Measurements from ENCODE around the gene DCLRE1C.

DCLRE1C gene

GRCh38 chr10:14906765-14907164 is 47.1 kb downstream of the DCLRE1C start:
- DNase-seq (ENCODE audit: low read depth, low spot score), result no peak
- Histone ChIP-seq H3K9ac (ENCODE audit: insufficient read length) (no peak overlapping the region), H3K9me3 (ENCODE audit: low read depth, low read length) (no peaks in the 10 kb centered on the region), H3K4me3 (no peak overlapping the region), H3K36me3 (ENCODE audit: insufficient read depth, low read length) (peaks cover 64% of the 10 kb centered on the region), H3K27ac (no peak overlapping the region)
- TF ChIP-seq FOXP2 (optimal IDR thresholded peaks at IDR 0.05; ENCODE audit: control extremely low read depth, extremely low read length, insufficient read depth) (no peak), EZH2 (IDR thresholded peaks at IDR 0.05) (no peak), POLR2AphosphoS5 (IDR thresholded peaks at IDR 0.05; ENCODE audit: borderline replicate concordance, low read depth, low read length) (no peak)

GRCh38 chr10:14905890-14906289 is 48.0 kb downstream of the DCLRE1C start:
- no peak for DNase-seq (ENCODE audit: low read depth, low spot score)
- H3K4me3 ChIP-seq, result no peak overlapping the region
- H3K9ac ChIP-seq (ENCODE audit: insufficient read length), result no peak overlapping the region
- peaks cover 60% of the 10 kb centered on the region for H3K36me3 ChIP-seq (ENCODE audit: insufficient read depth, low read length)
- no peaks in the 10 kb centered on the region for H3K9me3 ChIP-seq (ENCODE audit: low read depth, low read length)
- TF ChIP-seq FOXP2 (optimal IDR thresholded peaks at IDR 0.05; ENCODE audit: control extremely low read depth, extremely low read length, insufficient read depth), result no peak
- TF ChIP-seq EZH2 (IDR thresholded peaks at IDR 0.05), result no peak
- no peak for TF ChIP-seq POLR2AphosphoS5 (IDR thresholded peaks at IDR 0.05; ENCODE audit: borderline replicate concordance, low read depth, low read length)
- H3K27ac ChIP-seq, result no peak overlapping the region

DNA sequence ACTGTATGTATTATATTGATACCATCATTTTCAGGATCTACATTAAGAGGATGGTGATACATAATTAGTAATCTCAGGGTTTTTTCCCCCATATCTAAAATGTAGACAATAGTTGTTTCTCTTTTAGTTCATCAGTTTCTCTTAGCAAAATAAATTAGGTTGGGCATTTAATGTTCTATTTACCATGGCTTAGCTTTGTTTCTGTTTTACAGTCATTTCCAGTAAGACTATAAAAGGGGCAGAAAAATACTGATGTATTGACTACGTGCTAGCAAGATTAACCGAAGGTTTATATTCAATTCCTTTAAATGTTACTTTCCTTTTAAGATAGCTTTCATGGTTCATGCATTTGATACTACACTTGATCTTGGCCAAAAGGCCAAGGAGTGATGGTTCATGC is 49.0 kb downstream of the DCLRE1C start:
- no peaks in the 10 kb centered on the region for H3K9me3 ChIP-seq (ENCODE audit: low read depth, low read length)
- DNase-seq (ENCODE audit: low read depth, low spot score), result no peak
- no peak overlapping the region for H3K4me3 ChIP-seq
- H3K27ac ChIP-seq, result no peak overlapping the region
- TF ChIP-seq FOXP2 (optimal IDR thresholded peaks at IDR 0.05; ENCODE audit: control extremely low read depth, extremely low read length, insufficient read depth) (no peak), POLR2AphosphoS5 (IDR thresholded peaks at IDR 0.05; ENCODE audit: borderline replicate concordance, low read depth, low read length) (no peak), EZH2 (IDR thresholded peaks at IDR 0.05) (no peak)
- H3K36me3 ChIP-seq (ENCODE audit: insufficient read depth, low read length), result peaks cover 53% of the 10 kb centered on the region
- H3K9ac ChIP-seq (ENCODE audit: insufficient read length), result no peak overlapping the region

- Histone ChIP-seq H3K9ac (ENCODE audit: insufficient read length) (no peak overlapping the region), H3K9me3 (ENCODE audit: low read depth, low read length) (no peaks in the 10 kb centered on the region), H3K36me3 (ENCODE audit: insufficient read depth, low read length) (peaks cover 52% of the 10 kb centered on the region), H3K27ac (no peak overlapping the region), H3K4me3 (no peak overlapping the region)
- DNase-seq (ENCODE audit: low read depth, low spot score), result no peak
- TF ChIP-seq FOXP2 (optimal IDR thresholded peaks at IDR 0.05; ENCODE audit: control extremely low read depth, extremely low read length, insufficient read depth), result no peak
- TF ChIP-seq EZH2 (IDR thresholded peaks at IDR 0.05), result no peak
- no peak for TF ChIP-seq POLR2AphosphoS5 (IDR thresholded peaks at IDR 0.05; ENCODE audit: borderline replicate concordance, low read depth, low read length)
Measured at GRCh38 chr10:14904316-14904732, 49.6 kb downstream of the DCLRE1C start.

GRCh38 chr10:14891151-14891550 is 62.7 kb downstream of the DCLRE1C start:
- DNase-seq (ENCODE audit: low read depth, low spot score), result no peak
- TF ChIP-seq POLR2AphosphoS5 (IDR thresholded peaks at IDR 0.05; ENCODE audit: borderline replicate concordance, low read depth, low read length) (no peak), FOXP2 (optimal IDR thresholded peaks at IDR 0.05; ENCODE audit: control extremely low read depth, extremely low read length, insufficient read depth) (no peak), EZH2 (IDR thresholded peaks at IDR 0.05) (no peak)
- H3K27ac ChIP-seq, result no peak overlapping the region
- H3K9ac ChIP-seq (ENCODE audit: insufficient read length), result no peak overlapping the region
- no peaks in the 10 kb centered on the region for H3K9me3 ChIP-seq (ENCODE audit: low read depth, low read length)
- no peak overlapping the region for H3K4me3 ChIP-seq
- H3K36me3 ChIP-seq (ENCODE audit: insufficient read depth, low read length), result peaks cover 3% of the 10 kb centered on the region; the same call in 1 of the 2 replicates

DNA sequence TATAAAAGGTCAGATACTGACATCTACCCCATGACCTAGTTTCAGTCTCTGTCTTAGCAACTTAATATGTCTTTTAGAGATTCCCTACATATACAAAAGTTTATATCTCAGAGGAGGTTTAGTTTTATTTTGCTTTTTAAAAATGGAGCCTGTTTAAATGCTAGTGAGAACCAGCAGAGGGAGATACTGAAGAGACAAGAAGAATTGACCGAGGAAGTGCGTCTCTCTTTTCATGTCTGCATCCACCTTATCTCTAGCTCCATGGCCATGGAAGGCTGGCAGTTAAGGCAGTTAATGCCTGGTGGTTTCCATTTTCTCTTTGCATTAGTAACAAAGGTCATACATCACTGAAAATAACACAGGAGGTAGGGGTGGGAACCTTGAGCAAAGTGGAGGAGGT is 64.6 kb downstream of the DCLRE1C start:
- no peak for TF ChIP-seq POLR2AphosphoS5 (IDR thresholded peaks at IDR 0.05; ENCODE audit: borderline replicate concordance, low read depth, low read length)
- no peak for TF ChIP-seq FOXP2 (optimal IDR thresholded peaks at IDR 0.05; ENCODE audit: control extremely low read depth, extremely low read length, insufficient read depth)
- TF ChIP-seq EZH2 (IDR thresholded peaks at IDR 0.05), result no peak
- no peak for DNase-seq (ENCODE audit: low read depth, low spot score)
- H3K4me3 ChIP-seq, result no peak overlapping the region
- peaks cover 8% of the 10 kb centered on the region; the same call in 1 of the 2 replicates for H3K36me3 ChIP-seq (ENCODE audit: insufficient read depth, low read length)
- H3K9me3 ChIP-seq (ENCODE audit: low read depth, low read length), result no peaks in the 10 kb centered on the region
- no peak overlapping the region for H3K27ac ChIP-seq
- no peak overlapping the region for H3K9ac ChIP-seq (ENCODE audit: insufficient read length)

- TF ChIP-seq FOXP2 (optimal IDR thresholded peaks at IDR 0.05; ENCODE audit: control extremely low read depth, extremely low read length, insufficient read depth) (no peak), POLR2AphosphoS5 (IDR thresholded peaks at IDR 0.05; ENCODE audit: borderline replicate concordance, low read depth, low read length) (no peak), EZH2 (IDR thresholded peaks at IDR 0.05) (no peak)
- no peaks in the 10 kb centered on the region for H3K9me3 ChIP-seq (ENCODE audit: low read depth, low read length)
- no peak for DNase-seq (ENCODE audit: low read depth, low spot score)
- H3K4me3 ChIP-seq, result no peak overlapping the region
- H3K36me3 ChIP-seq (ENCODE audit: insufficient read depth, low read length), result peaks cover 11% of the 10 kb centered on the region; the same call in 1 of the 2 replicates
- no peak overlapping the region for H3K27ac ChIP-seq
- no peak overlapping the region for H3K9ac ChIP-seq (ENCODE audit: insufficient read length)
Measured at GRCh38 chr10:14884082-14884481, 69.8 kb downstream of the DCLRE1C start.

DNA sequence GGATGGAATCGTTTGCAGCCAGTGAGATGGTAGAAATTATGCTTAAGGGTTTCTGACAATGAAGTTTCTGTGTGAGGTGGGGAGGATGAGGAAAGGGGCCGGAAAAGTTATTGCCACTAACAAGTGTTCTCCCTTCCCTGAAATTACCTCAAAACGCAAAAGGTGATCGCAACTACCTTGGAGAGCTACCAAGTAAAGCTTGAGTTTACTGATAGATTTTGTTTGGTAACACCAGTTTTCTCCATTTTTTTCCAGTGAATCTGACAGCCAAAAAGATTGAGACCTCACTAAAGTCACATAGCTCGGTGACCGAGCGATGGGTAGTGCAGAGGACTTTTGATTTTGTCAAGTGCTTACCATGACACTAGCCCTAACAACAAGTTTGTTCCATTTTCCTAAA is 73.7 kb downstream of the DCLRE1C start:
- Histone ChIP-seq H3K27ac (no peak overlapping the region), H3K9me3 (ENCODE audit: low read depth, low read length) (no peaks in the 10 kb centered on the region), H3K9ac (ENCODE audit: insufficient read length) (peak overlapping the region; percentile 85), H3K4me3 (peak overlapping the region; percentile 85), H3K36me3 (ENCODE audit: insufficient read depth, low read length) (peaks cover 4% of the 10 kb centered on the region; the same call in 1 of the 2 replicates)
- TF ChIP-seq EZH2 (IDR thresholded peaks at IDR 0.05) (no peak), POLR2AphosphoS5 (IDR thresholded peaks at IDR 0.05; ENCODE audit: borderline replicate concordance, low read depth, low read length) (no peak), FOXP2 (optimal IDR thresholded peaks at IDR 0.05; ENCODE audit: control extremely low read depth, extremely low read length, insufficient read depth) (no peak)
- no peak for DNase-seq (ENCODE audit: low read depth, low spot score)

DNA sequence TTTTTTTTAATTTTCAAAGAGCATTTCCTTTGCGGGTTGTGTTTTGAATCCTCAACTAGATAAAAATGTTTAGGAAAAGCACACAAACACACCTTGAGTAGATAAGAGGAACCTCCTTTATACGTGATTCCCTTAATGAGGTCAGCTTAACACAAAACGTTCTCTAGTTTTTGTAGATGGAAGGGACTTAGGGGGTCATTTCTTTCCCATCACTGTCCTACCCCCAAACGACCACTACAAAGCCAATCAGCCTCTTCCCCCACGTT is 74.0 kb downstream of the DCLRE1C start:
- TF ChIP-seq FOXP2 (optimal IDR thresholded peaks at IDR 0.05; ENCODE audit: control extremely low read depth, extremely low read length, insufficient read depth), result no peak
- no peak for TF ChIP-seq POLR2AphosphoS5 (IDR thresholded peaks at IDR 0.05; ENCODE audit: borderline replicate concordance, low read depth, low read length)
- no peak for TF ChIP-seq EZH2 (IDR thresholded peaks at IDR 0.05)
- H3K27ac ChIP-seq, result no peak overlapping the region
- DNase-seq (ENCODE audit: low read depth, low spot score), result no peak
- peak overlapping the region; percentile 85 for H3K9ac ChIP-seq (ENCODE audit: insufficient read length)
- H3K4me3 ChIP-seq, result peak overlapping the region; percentile 85
- no peaks in the 10 kb centered on the region for H3K9me3 ChIP-seq (ENCODE audit: low read depth, low read length)
- peaks cover 3% of the 10 kb centered on the region; the same call in 1 of the 2 replicates for H3K36me3 ChIP-seq (ENCODE audit: insufficient read depth, low read length)

All from SK-N-MC (cell line).